Astrocyte of the spinal cord (primary cell): Measurements from ENCODE around the gene HLA-DQA1.
"Not testable (repeated sequence)": the region's sequence is repeated elsewhere in the genome, so short reads cannot be mapped to it uniquely, and the experiment has no call there.

Source experiments
- DNase-seq: peaks from one replicate; pipeline ENCODE4 v3.0.0; 2011; ENCODE audit warnings: low read depth, low spot score
- H3K4me3 ChIP-seq: 2 replicates; pipeline ENCODE4 v1.5.1; 2011; ENCODE audit warnings: low read depth, mild to moderate bottlenecking, low read length, moderate library complexity
- CTCF ChIP-seq: IDR thresholded peaks from 2 replicates; pipeline ENCODE4 v1.5.1; 2012; ENCODE audit warnings: low read depth, mild to moderate bottlenecking, low read length, inconsistent platforms
- in situ Hi-C: cut with HindIII; loops from 2 replicates; pipeline ENCODE4 v1.10.0; 2017; ENCODE audit warnings: low sequenced_read_pairs

The HLA-DQA1 gene

GRCh38 chr6:32637219-32637880 lies at the start of gene HLA-DQA1:
Gene HLA-DQA1, plus strand, starts transcription at chr6:32637406. Its CDS starts 53 bp downstream, at chr6:32637459.
- in situ Hi-C loops, result no loop called here
- no peak within 1 kb of the TSS for H3K4me3 ChIP-seq
- DNase-seq, result no peak
- no peak for TF ChIP-seq CTCF

- in situ Hi-C loops, result no loop called here
- no peak overlapping the region for H3K4me3 ChIP-seq
- TF ChIP-seq CTCF, result no peak
- DNase-seq, result no peak
Measured at GRCh38 chr6:32588156-32588555, 49.0 kb upstream of the HLA-DQA1 start.

- peak; percentile 2 for DNase-seq
- in situ Hi-C loops, result no loop called here
- H3K4me3 ChIP-seq, result no peak within 1 kb of the TSS
- no peak for TF ChIP-seq CTCF
Measured at GRCh38 chr6:32589596-32590449, 47.4 kb upstream of the HLA-DQA1 start, which contains the start of gene HLA-DRB1. Gene HLA-DRB1, minus strand, starts transcription at chr6:32589848. Its CDS starts 106 bp downstream, at chr6:32589742.

DNA sequence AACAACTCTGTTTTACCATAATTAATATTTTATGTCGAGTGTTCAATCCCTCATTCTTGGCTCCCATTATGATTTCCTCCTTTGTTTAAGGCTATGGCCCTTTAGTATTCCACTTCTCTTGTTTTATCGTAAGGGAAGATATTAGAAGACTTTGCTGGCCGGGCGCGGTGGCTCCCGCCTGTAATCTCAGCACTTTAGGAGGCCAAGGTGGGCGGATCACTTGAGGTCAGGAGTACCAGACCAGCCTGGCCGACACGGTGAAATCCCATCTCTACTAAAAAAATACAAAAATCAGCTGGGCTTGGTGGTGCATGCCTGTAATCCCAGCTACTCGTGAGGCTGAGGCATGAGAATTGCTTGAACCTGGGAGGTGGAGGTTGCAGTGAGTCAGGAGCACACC lies 46.5 kb upstream of the HLA-DQA1 start:
- DNase-seq, in situ Hi-C loops, H3K4me3 ChIP-seq: not testable (repeated sequence)

DNA sequence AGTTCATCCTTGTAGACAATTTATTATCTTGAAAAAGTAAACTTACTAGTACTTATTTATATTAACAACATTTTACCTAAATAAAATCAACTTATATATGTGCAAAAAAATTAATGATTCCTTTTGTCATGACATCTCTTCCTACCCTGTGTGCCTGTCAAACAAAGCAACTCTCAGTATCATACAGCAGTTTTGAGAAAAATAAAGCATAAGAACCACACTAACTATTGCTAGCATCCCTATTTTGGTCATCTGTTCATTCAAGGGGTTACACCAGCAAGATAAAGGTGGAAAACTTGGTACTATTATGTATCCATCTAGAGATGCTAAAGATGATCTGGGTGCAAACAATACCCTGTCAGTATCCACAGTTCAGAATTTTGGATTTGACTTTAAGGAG lies 40.2 kb upstream of the HLA-DQA1 start:
- no peak for DNase-seq
- no peak overlapping the region for H3K4me3 ChIP-seq
- no peak for TF ChIP-seq CTCF
- in situ Hi-C loops, result no loop called here

- in situ Hi-C loops, result no loop called here
- H3K4me3 ChIP-seq, result no peak overlapping the region
- TF ChIP-seq CTCF, result no peak
Measured at GRCh38 chr6:32602383-32602782, 34.8 kb upstream of the HLA-DQA1 start.

GRCh38 chr6:32603222-32603621 lies 34.0 kb upstream of the HLA-DQA1 start:
- no peak for DNase-seq
- H3K4me3 ChIP-seq, result no peak overlapping the region
- in situ Hi-C loops, result no loop called here
- TF ChIP-seq CTCF, result no peak

More at GRCh38 chr6:32602383-32602782, 34.8 kb upstream of the HLA-DQA1 start:
- DNase-seq, result no peak
